HepG2 (cell line): ENCODE data around the gene KCNK17. TPM values are rescaled to one million over a fixed set of nuclear protein-coding genes. Genes with fewer than 3 reads are reported as not detected.

Experiments used
- ADNP ChIP-seq: sonication (generic); formaldehyde crosslinking; IDR thresholded peaks from 2 replicates; pipeline ENCODE4 v1.4.0; 2020; ENCODE audit warnings: missing genetic modification reagents
- CBFB ChIP-seq: sonication (generic); formaldehyde crosslinking; IDR thresholded peaks from 2 replicates; pipeline ENCODE4 v1.4.0; 2020; ENCODE audit warnings: missing genetic modification reagents
- CEBPB ChIP-seq: IDR thresholded peaks from 2 replicates; pipeline ENCODE4 v1.6.1; 2011; ENCODE audit warnings: low read depth, low read length, improper control_type of control experiment, borderline replicate concordance
- EP300 ChIP-seq, 3 experiments: sonication (generic) in 1 of 3; formaldehyde crosslinking in 1 of 3; IDR thresholded peaks; 2 replicates each; pipeline versions ENCODE4 v1.5.1 to v1.6.1; 2011 to 2020; ENCODE audit warnings: low read depth in 2 of 3, low read length in 2 of 3, borderline replicate concordance in 1 of 3, improper control_type of control experiment in 1 of 3, mild to moderate bottlenecking in 1 of 3, missing genetic modification reagents in 1 of 3, moderate library complexity in 1 of 3
- GATAD2A ChIP-seq: IDR thresholded peaks from 2 replicates; pipeline ENCODE4 v1.6.1; 2016
- HHEX ChIP-seq: IDR thresholded peaks from 2 replicates; pipeline ENCODE4 v1.6.1; 2016; ENCODE audit warnings: control low read depth
- HMG20A ChIP-seq: IDR thresholded peaks from 2 replicates; pipeline ENCODE4 v1.6.1; 2016; ENCODE audit warnings: borderline replicate concordance
- JUNB ChIP-seq: sonication (generic); formaldehyde crosslinking; IDR thresholded peaks from 2 replicates; pipeline ENCODE4 v1.8.0; 2022; ENCODE audit warnings: missing genetic modification reagents, mild to moderate bottlenecking, borderline replicate concordance
- LRRFIP1 ChIP-seq: sonication (generic); formaldehyde crosslinking; conservative IDR thresholded peaks from 2 replicates; pipeline ENCODE4 v1.4.0; 2020; ENCODE audit warnings: missing genetic modification reagents
- MED1 ChIP-seq: sonication (generic); formaldehyde crosslinking; IDR thresholded peaks from 2 replicates; pipeline ENCODE4 v1.4.0; 2020; ENCODE audit warnings: missing genetic modification reagents
- NRL ChIP-seq: sonication (generic); formaldehyde crosslinking; IDR thresholded peaks from 2 replicates; pipeline ENCODE4 v1.5.0; 2020; ENCODE audit warnings: missing genetic modification reagents, mild to moderate bottlenecking, moderate library complexity, borderline replicate concordance
- PAXIP1 ChIP-seq: sonication (generic); formaldehyde crosslinking; conservative IDR thresholded peaks from 2 replicates; pipeline ENCODE4 v1.4.0; 2020; ENCODE audit warnings: mild to moderate bottlenecking, missing genetic modification reagents, moderate library complexity
- PPARG ChIP-seq: conservative IDR thresholded peaks from 2 replicates; pipeline ENCODE4 v1.6.1; 2016; ENCODE audit warnings: missing biosample characterization, missing genetic modification reagents
- SMAD1 ChIP-seq: sonication (generic); formaldehyde crosslinking; IDR thresholded peaks from 2 replicates; pipeline ENCODE4 v1.4.0; 2020; ENCODE audit warnings: missing genetic modification reagents, low read depth, mild to moderate bottlenecking, borderline replicate concordance
- SP4 ChIP-seq: sonication (generic); formaldehyde crosslinking; IDR thresholded peaks from 2 replicates; pipeline ENCODE4 v1.8.1; 2023; ENCODE audit warnings: mild to moderate bottlenecking, missing genetic modification reagents
- ZBTB1 ChIP-seq: sonication (generic); formaldehyde crosslinking; IDR thresholded peaks from 2 replicates; pipeline ENCODE4 v1.4.0; 2020; ENCODE audit warnings: missing genetic modification reagents, borderline replicate concordance
- ZNF251 ChIP-seq: sonication (generic); formaldehyde crosslinking; IDR thresholded peaks from 2 replicates; pipeline ENCODE4 v1.9.0; 2021; ENCODE audit warnings: mild to moderate bottlenecking, missing genetic modification reagents
- ZNF7 ChIP-seq: IDR thresholded peaks from 2 replicates; pipeline ENCODE4 v1.6.1; 2016; ENCODE audit warnings: missing biosample characterization, missing genetic modification reagents
- ZNF75D ChIP-seq: sonication (generic); formaldehyde crosslinking; IDR thresholded peaks from 2 replicates; pipeline ENCODE4 v1.8.1; 2023; ENCODE audit warnings: missing genetic modification reagents, mild to moderate bottlenecking, borderline replicate concordance
- ZNF792 ChIP-seq: IDR thresholded peaks from 2 replicates; pipeline ENCODE4 v1.6.1; 2016
- ZNF879 ChIP-seq: sonication (generic); formaldehyde crosslinking; IDR thresholded peaks from 2 replicates; pipeline ENCODE4 v1.8.1; 2023; ENCODE audit warnings: missing genetic modification reagents
- polyA plus RNA-seq, 8 experiments: library from polyadenylated mRNA; depleted of rRNA in 3 of 8; stranded (reverse) in 7 of 8; unstranded in 1 of 8; fragments of >200 nt; fragmentation: Illumina TruSeq in 4 of 8; extraction: Trizol in 4 of 8; gene quantifications; 2 replicates each; pipeline versions ENCODE4 v1.2.1 to v1.2.3, GENCODE V29; 2011 to 2016; ENCODE audit warnings: low read depth in 4 of 8, missing spikeins in 1 of 8, mixed read lengths in 1 of 8; ENCODE audit not compliant: insufficient read depth in 1 of 8
- total RNA-seq, 5 experiments: library from RNA; depleted of rRNA; stranded (reverse); fragments of >200 nt; fragmentation: Illumina TruSeq; extraction: Trizol; gene quantifications; 2 replicates each; pipeline ENCODE4 v1.2.3, GENCODE V29; 2016; ENCODE audit warnings: low read depth in 1 of 5
- TF ChIP-seq, protein P1 (sequence below), 2 experiments: sonication (generic) in 1 of 2; formaldehyde crosslinking in 1 of 2; IDR thresholded peaks; 2 replicates each; pipeline versions ENCODE4 v1.5.1 to v1.6.1; 2011 to 2020; ENCODE audit warnings: borderline replicate concordance in 1 of 2, low read depth in 1 of 2, low read length in 1 of 2, mild to moderate bottlenecking in 1 of 2, missing genetic modification reagents in 1 of 2, moderate library complexity in 1 of 2

The KCNK17 gene
- total and polyA plus RNA-seq, 2 of the 13 experiments (the other 11 are each of a cell fraction or from before 2014, with no cell fraction given): not detected

GRCh38 chr6:39302669-39303424, 11.4 kb downstream of the KCNK17 start (continued):
- TF ChIP-seq LRRFIP1 (CRISPR knock-in tag) (0 out of 2 replicates have a peak, but pooled peaks have one; percentile 46), MED1 (CRISPR knock-in tag) (no peak), PPARG (CRISPR knock-in tag) (no peak), ZBTB1 (no peak), GATAD2A (CRISPR knock-in tag) (no peak), ZNF7 (CRISPR knock-in tag) (no peak), ZNF251 (CRISPR knock-in tag) (no peak), ZNF75D (no peak), HMG20A (CRISPR knock-in tag) (no peak), HHEX (CRISPR knock-in tag) (no peak), CEBPB (peak; percentile 90), ZNF879 (CRISPR knock-in tag) (no peak), PAXIP1 (CRISPR knock-in tag) (no peak), ZNF792 (CRISPR knock-in tag) (peak; percentile 50; the same call in 1 of the 2 replicates), EP300 (IDR thresholded peaks at IDR 0.05; ENCODE audit: low read depth in 2 of 2, low read length in 2 of 2) (no peak), EP300 (CRISPR knock-in tag; IDR thresholded peaks at IDR 0.05; ENCODE audit: borderline replicate concordance) (no peak), SMAD1 (no peak), ADNP (CRISPR knock-in tag) (no peak), CBFB (CRISPR knock-in tag) (no peak), NRL (CRISPR knock-in tag) (no peak), SP4 (CRISPR knock-in tag) (peak; percentile 49; the same call in 1 of the 2 replicates), JUNB (no peak)
- TF ChIP-seq, protein P1, sequence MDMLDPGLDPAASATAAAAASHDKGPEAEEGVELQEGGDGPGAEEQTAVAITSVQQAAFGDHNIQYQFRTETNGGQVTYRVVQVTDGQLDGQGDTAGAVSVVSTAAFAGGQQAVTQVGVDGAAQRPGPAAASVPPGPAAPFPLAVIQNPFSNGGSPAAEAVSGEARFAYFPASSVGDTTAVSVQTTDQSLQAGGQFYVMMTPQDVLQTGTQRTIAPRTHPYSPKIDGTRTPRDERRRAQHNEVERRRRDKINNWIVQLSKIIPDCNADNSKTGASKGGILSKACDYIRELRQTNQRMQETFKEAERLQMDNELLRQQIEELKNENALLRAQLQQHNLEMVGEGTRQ (IDR thresholded peaks at IDR 0.05; ENCODE audit: low read depth, low read length): no peak
- TF ChIP-seq, protein P1 (CRISPR knock-in tag; IDR thresholded peaks at IDR 0.05; ENCODE audit: borderline replicate concordance): no peak
